GM10266 (cell line): ENCODE data around the gene PSMD6.

Experiments used
- DNase-seq: peaks from one replicate; pipeline ENCODE4 v3.0.0; 2012; ENCODE audit errors: extremely low spot score
- CTCF ChIP-seq: IDR thresholded peaks from 2 replicates; pipeline ENCODE4 v1.5.1; 2012; ENCODE audit warnings: mild to moderate bottlenecking, low read depth; ENCODE audit not compliant: control insufficient read depth, insufficient read depth; ENCODE audit errors: missing control alignments

Gene PSMD6

GRCh38 chr3:64010199-64010598 lies 13.1 kb downstream of the PSMD6 start:
- TF ChIP-seq CTCF = no peak
- no peak for DNase-seq

GRCh38 chr3:64009528-64009927 lies 13.8 kb downstream of the PSMD6 start:
- no peak for DNase-seq
- TF ChIP-seq CTCF = no peak

GRCh38 chr3:64008487-64009351 lies 14.6 kb downstream of the PSMD6 start:
- TF ChIP-seq CTCF = no peak
- DNase-seq = no peak

- no peak for DNase-seq
- no peak for TF ChIP-seq CTCF
Observed at GRCh38 chr3:64008017-64008416, 15.3 kb downstream of the PSMD6 start.

DNA sequence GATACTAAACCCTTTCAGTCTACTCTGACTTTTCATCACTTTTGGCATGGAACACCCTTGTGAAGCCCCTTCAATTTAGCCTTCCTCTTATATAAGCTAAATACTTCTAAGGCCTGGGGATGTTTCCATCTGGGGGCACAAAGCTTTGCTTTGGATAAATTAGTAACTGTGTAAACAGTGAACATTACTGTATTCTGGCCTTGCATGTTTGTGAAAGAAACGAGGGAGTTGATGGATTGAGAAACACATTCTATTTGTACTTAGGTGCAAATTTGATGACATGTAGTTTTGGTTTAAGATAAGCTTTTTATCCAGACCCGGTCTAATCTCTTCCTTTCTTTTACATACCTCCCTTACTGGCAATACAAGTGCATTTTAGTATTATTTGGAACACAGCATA lies 19.7 kb downstream of the PSMD6 start:
- DNase-seq = no peak
- TF ChIP-seq CTCF = no peak

GRCh38 chr3:64002233-64002632 lies 21.1 kb downstream of the PSMD6 start:
- no peak for TF ChIP-seq CTCF
- DNase-seq = no peak

- DNase-seq = no peak
- no peak for TF ChIP-seq CTCF
Observed at GRCh38 chr3:64000453-64001055, 22.7 kb downstream of the PSMD6 start.
